Measurements from ENCODE around the gene DUSP3.

DUSP3 gene

DNA sequence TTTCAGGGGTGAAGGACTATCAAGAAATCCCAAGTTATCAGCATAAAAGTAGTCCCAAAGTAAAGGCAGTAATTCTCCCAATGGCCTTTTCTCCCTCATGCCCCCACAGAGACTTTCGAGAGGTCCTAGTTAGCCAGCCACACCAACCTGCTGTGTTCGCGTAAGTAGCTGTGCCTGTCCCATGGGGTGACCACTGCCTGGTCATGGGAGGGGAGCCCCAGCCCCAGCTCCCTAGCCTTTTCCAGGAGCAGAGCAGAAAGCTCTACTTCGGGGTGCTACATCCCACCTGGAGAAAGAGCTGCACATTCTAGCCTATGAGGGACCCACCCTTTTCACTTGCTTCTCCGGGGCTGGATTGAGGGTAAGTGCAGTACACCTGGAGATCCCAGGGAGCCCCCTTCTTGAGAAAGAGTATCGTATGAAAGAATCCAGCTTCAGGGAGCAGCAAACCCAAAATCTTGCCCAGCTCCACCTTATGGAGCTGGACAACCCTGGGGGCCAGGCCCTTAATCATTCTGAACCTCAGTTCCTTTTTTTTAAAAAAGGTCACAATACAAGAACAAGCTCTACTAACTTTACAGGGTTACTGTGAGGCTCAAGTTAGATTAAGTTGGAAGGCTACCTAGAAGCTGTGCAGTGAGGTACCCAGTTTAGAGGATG, 11.6 kb downstream of the DUSP3 start:
- no peak for DNase-seq

DNA sequence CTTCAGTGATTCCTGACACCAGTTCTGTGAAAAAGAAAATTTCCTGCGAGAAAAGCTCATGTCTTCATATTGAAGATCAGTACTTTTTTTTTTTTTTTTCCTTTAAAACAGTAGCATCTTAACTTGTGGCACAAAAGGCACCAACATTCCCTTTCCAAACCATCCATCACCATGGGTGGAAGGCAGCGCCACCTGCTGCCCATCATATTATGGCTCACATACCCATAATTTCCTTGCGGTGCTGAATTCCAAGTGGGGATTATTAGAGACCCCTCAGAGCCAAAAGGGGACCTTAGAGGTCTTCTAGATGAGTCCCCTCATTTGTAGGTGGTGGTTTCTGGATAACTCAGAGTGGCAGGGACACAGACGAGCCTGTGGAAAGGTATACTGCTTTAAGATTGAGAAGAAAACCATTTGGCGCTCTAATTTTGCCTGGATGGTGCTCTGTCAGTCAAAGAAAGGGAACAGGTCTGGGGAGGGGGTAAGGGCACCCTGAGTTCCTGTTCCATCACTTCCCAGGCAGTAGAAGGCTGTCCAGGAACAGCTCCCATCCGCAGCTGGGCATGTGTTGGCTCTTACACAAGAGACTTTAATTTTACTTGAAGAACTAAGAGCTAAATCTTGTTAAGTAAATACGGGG, 12.2 kb downstream of the DUSP3 start:
- peak; percentile 39 for DNase-seq

DNA sequence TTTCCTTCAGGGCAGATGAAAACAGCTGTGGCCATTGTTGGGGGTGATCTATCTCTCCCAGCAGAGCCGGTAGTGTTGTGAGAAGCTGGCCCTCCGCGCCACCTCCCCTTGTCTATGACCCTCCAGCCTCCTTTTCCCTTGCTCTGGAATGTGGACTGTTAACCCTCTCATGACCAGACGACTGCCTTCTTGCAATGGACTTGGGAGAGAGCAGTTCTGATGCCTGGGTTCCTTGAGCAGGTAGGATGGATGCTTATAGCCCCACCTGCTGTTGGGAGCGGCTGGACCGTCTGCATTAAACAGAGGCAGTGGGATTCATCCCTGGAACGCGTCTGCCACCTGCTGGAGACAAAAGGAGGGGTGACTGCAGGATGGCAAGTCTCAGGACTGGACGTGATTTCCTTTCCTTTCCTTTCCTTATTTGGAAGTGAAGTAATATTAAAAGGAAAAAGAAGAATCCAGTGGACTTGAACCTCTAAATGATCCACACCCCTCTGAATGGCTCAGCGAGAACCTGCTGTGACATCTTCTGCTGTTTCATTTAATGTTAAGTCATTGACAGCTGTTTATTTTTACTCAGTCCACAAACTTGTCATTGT, 18.4 kb downstream of the DUSP3 start:
- DNase-seq = peak; percentile 89

DNA sequence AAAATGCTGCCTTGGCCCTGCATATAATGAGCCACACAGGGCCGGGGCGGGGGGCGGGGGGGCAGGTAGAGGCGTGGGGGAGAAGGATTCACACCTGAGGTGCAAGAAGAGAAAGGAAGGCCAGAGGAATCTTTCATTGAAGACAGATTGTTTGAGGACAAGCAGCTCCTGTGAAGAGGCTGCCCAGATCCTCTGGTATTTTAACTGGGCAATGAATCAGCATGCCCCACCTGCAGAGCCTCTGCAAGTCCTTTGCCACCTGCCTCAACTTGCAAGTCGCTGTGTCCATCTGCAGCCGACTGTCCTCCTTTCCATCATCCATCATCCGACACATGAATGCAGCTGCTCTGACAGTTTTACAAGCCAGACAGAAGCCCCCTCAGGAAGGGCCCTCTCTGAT, 18.9 kb downstream of the DUSP3 start:
- no peak for DNase-seq

DNA sequence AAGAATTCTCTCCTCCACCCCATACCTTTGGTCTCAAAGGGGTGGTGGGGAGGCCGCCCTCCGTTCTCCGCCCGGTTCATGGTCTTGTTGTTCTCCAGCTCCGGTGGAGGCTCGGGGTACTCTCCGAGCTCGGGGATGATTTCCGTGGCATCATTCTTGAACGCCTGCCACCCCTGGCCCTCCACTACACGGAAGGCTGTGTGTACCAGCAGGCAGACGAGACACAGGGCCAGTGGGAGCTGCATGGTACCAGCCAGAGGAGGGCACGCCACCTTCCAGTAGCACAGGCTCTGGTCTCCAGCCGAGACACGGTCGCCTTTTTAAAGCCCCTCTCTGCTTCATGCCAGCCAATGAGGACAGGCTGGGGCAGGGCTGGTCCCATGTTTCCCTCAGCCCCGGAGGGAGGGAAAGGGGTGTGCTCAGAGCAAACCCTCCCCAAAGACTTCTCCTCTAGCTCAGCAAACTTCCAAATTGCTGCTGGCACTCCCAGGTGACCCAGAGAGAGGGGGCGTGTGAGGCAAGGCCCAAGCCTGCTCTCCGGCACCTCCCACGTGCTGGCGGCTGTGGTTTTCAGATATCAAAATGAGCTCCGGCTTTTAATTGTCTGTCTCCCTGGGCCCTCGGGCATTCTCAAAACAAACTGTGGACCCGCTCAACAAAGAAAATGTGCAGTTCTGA, 20.1 kb downstream of the DUSP3 start, which contains the start of gene SOST:
Gene SOST (minus strand): TSS at position 295 of the 678 bp plus-strand sequence. CDS start 50 bp downstream, at position 245.
- DNase-seq = no peak

DNA sequence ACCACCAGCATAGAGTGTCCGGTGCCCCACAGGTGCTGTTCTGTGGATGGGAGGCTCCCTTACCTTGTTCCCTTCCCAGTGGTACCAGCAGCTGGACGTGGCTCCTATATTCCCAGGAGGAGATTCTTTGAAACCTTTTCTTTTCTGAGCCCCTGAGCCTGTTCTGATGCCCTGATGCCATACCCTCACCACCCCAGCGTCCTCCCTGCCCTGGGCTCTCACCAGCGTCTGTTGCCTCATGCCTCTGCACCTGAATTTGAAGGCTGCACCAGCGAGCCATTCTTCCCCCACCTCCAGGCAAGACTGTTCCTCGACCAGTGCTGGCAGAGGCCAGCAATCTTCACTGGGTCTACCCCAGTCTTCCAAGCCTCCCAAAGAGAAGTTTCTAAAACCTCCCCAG, 20.7 kb downstream of the DUSP3 start:
- no peak for DNase-seq

DNA sequence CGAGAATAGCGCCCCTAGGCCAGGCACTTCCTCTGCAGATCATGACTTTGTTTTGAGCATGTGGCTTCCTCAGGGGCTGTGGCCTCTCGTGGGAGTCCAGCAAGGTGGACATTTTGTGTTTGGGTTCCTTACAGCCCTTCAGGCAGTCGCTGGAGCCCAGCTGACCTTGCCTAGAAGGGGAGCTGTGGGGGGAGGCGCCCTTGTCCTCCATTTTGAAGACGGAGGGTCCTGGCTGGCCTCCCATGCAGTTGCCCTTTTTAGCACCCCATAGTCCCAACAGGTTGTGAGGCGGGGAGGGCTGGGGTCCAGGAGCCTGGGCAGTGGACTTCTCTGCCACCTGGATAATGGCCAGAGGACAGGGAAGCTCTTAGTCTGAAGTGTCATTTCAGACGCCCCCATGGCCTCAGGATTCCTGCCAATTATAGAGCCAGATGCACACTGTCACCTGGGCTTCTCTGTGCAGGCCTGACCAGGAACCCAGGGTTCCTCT, 21.6 kb downstream of the DUSP3 start:
- no peak for DNase-seq

DNA sequence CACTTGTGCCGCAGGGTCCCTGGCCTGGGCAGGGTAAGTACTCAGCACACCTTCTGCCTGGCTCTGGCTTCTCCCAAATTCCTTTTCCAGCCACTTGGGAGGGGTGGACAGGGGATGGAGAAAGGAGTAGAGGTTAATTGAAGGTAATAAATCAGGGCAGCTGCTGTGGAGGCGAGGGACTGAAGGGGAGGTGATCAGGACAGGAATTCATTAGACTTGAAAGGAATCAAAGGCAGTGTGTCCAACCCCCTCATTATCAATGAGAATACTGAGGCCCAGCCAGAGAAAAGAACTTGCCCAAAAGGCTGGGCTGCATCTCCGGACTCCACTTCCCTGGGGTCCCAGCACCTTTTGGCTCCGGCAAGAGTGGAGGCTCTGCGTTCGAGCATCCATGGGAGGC, 22.6 kb downstream of the DUSP3 start:
- no peak for DNase-seq

DNA sequence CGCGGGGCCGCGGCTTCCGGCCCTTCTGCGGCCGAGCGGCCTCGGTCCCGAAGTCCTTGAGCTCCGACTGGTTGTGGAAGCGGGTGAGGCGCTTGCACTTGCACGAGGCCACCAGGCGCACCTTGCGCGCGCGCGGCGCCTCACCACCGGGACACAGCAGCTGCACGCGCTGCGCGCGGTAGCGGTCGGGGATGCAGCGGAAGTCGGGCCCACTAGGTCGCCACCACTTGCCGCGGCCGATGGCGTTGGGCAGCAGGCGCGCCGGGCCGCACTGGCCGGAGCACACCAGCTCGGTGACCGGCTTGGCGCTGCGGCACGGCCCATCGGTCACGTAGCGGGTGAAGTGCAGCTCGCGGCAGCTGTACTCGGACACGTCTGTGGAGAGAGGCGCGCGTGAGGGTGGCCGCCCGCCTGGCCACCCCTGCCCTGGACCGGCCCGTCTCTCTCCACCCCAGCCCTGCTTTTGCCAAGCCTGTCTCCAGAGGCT, 23.3 kb downstream of the DUSP3 start:
- DNase-seq = no peak

DNA sequence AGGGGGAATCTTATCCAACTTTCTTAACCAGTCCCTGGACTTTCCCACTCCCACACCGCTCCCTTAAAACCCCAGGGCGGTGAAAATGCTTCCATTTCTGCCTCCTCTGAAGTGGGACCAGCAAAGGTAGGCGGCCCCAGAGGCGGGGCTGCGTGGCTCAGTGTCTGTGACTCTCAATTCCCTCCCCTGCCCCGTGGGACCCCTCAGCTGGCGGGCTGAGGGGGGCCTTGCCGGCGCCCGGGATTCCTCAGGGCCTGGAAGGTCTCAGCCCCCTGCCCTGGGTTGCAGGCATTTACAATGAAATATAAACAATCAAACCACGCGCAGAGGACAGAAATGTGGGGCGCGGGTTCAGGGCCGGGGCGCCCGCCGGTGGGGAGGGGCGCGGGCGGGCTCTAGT, 23.8 kb downstream of the DUSP3 start:
- no peak for DNase-seq

DNA sequence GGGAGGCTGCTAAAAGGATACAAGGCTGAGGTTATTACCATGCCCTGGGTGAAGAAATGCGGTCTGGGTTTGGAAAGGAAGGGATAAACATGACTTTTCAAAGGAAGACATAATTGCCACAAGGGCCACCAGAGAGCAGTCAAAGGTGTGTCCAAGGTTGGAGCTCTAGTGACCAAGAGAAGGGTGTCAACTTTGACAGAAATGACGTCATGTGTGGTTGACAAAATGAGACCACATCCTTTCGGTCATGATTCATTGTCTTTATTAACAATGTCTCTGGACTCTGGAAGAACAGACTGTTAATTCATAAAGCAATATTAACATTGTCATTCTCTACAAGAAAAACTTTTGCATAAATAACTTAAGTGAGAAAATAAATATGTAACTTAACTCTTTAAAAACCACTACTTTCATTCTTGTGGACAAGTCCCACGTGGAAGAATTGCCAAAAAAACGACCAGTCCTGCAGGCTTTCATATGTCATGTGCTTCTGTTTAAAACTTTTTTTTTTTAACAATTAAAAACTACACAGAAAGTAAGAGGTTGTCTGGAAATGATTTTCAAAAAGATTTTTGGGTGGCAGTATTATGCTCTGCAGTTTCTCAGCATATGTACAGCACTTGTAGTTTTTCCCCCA, 25.2 kb downstream of the DUSP3 start:
- DNase-seq = peak; percentile 25

DNA sequence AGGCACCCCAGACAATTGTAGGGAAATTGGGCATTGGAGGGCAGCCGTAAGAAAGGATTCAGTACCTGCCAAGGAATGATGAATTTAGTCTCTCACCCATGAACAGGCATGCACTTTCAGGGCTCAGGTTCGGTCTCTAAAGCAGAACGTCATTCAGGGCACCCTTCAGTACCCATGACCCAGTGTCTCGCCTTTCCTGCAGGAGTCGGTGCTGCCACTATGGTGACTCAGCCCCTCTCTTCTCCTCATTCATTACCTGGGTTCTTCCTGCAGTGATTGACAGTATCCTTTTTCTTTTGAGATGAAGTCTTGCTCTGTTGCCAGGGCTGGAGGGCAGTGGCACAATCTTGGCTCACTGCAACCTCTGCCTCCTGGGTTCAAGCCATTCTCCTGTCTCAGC, 28.6 kb downstream of the DUSP3 start:
- no peak for DNase-seq

DNA sequence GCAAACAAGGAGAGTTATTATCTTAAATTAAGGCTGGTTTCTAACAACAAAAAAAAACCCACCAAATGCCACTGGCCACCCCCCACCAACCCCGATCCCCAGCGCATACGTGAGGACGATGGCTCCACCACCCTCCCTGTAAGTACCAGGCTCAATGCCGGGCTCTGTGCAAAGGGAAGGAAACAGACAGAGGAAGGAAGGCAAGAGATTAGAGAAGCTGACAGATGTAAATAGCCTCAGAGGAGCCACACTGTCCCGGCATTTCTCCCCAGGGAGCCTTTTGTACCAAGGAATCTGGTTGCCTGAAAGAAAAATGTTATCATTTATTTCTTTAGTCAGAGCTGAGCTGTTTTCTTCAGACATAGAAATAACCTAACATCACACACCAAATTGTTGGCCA, 33.2 kb downstream of the DUSP3 start:
- DNase-seq = no peak

DNA sequence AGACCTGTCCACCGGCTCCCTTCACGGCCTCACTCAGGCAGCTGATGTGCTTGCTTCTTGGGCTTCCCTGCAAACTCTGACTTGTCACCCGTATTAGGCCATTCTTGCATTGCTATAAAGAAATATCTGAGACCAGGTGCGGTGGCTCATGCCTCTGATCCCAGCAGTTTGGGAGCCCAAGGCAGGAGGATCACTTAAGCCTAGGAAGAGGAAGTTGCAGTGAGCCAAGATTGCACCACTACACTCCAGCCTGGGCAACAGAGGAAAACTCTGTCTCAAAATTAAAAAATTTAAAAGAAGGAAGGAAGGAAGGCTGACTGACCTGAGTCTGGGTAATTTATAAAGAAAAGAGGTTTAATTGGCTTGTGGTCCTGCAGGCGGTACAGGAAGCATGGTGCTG, 37.1 kb downstream of the DUSP3 start:
- no peak for DNase-seq

DNA sequence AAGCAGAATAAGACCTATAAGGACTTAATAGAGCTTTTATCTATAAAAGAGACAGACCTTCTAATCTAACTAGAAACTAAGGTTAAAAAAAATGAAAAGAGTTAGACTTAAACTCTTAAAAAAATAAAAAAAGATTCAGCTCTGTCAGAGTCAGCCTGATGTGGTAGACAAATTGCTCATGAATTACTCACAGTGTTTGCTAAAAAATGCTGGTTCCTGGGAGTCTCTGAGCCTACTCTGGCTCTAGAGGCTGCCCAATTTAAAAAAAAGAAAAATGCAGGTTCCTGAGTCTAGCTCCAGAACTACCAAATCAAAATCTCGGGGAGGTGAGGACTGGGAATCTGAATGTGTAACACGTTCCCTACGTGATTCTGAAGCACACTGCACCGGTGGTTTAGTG, 38.2 kb downstream of the DUSP3 start:
- no peak for DNase-seq

DNA sequence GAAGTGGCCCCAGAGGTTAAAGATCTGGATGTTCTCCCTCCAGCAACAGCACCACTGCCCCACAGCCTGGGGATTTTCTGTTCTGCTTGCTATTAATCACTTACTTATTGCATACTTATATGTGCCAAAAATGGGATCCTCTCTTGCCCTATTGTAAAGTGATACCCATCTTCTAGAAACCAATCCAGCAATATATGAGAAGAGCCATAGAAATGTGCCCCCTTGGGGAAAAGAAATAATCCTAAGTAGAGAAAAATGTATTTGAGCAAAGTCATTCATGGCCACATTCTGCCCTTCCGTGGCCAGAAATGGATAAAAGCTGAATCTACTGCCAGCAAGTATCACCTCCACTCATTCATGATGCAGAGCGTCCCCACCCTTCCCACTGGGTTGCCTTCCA, 41.1 kb downstream of the DUSP3 start:
- DNase-seq = no peak

DNA sequence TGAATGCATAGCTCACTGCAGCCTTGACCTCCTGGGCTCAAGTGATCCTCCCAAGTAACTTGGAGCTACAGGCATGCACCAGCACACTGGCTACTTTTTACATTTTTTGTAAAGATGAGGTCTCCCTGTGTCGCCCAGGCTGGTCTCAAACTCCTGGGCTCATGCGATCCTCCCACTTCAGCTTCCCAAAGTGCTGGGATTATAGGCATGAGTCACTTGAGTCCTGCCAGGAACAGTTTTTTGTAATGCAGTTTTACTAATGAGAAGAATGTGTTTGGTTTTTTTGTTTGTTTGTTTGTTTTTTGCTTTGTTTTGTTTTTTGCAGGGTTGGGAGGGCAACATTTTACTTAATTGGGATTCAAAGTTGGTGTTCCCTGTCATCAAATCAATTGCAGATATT, 42.4 kb downstream of the DUSP3 start:
- no peak for DNase-seq

DNA sequence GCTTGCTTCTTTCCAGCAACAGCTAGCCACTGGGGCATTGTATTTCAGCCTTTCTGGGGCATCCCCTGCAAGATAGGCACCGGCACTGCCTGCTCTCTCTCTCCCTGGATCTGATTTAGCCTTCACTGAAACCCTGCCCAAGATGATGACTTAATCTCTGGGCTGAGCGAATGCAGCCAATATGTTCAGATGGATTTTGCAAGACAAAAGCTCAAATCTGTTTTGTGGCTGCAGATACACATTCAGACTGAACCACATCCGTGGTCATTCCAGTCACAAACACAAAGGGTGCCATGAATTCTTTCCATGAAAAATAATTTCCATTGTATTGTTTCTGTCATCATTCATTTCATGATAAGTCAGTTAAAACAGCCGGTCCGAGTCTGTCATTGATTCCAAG, 44.4 kb downstream of the DUSP3 start:
- no peak for DNase-seq

DNA sequence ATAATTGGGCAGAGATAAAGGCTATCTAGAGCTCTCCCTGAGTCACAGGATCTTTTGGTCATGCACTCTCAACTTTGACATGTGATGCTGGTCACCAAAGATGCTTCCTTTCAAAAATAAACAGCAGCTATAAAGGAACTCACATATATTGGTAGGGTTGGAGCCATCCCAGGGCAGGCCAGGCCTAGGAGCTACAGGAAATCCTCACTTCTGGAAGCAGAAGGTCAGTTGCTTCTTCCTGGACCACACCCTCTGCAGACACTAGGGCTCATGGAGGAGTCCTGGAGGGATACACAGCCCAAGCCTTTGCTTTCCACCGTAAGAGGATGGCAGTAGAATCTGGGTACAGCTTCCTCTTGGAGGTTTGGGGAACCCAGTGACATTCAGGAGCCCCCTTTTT, 44.8 kb downstream of the DUSP3 start:
- no peak for DNase-seq

DNA sequence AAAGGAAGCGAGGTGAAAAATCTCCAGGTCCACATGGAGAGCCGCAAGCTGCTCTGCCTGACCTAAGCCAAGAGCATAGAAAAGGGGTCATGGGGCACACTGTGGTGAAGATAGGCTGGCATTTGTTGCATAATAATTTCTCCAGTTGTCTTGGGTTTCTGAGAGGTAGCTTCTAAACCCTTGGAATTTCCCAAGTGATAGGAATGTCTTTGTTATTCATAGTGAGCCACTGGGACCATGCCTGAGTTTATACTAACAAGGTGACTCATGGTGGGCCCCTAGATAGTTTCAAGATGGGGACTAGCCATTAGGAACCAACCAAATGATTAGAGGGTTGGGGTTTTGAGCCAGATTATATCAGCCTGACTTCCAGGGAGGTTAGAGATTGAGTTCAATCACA, 45.8 kb downstream of the DUSP3 start:
- no peak for DNase-seq

DNA sequence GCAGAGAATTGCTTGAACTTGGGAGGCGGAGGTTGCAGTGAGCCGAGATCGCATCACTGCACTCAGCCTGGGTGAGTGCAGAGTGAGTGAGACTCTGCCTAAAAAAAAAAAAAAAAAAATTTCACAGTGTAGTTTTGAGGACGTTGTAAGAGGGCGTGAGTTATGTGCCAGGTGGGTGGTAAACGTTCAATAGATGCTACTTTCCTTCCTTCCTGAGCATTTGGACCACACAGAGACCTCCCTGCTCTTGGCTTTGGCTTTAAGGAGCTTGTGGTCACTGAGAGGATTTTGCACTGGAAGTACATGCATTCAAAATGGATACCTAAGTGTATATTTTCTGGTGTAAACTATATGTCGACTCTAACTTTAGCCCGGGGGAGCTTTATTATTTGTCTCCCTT, 50.7 kb downstream of the DUSP3 start:
- no peak for DNase-seq

DNA sequence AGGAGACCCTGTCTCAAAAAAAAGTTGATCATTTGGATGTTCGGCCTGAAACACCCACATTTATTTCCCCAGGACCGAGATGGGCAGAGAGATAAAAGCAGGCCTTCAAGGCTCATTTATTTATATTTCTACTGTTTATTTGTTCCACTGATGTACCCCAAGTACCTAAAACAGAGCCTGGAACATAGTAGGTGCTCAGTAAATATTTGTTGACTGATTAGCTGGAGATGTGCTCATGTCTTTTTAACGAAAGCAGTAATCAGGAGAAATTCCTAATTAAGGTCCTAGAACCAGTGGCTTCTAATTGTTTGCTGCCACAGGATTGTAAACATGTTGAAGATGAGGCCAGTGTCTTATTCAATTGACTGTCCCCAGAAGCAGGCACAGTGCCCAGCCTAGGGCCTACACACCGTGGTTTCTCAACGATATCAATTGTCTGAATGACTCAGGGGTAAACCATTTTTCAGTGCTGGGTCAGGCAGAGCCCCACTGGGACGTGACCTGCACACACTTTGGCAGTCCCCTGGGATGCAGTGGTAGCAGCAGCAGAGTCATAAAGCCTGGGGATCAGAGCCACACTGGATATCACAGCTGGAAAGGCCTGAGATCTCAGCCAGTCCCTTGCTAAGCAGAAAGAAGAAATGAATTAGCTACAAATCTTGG, 54.9 kb downstream of the DUSP3 start:
- DNase-seq = no peak

Data from CD4-positive, alpha-beta T cell treated with Interleukin-17A for 1 hour (primary cell).